ENCODE data around the gene ROPN1B. TPM values are rescaled to one million over a fixed set of nuclear protein-coding genes. Genes with fewer than 3 reads are reported as not detected.
"Not testable (repeated sequence)": the region's sequence is repeated elsewhere in the genome, so short reads cannot be mapped to it uniquely, and the experiment has no call there.

The ROPN1B gene
- total RNA-seq, 2 experiments from 2014 or later: not detected

DNA sequence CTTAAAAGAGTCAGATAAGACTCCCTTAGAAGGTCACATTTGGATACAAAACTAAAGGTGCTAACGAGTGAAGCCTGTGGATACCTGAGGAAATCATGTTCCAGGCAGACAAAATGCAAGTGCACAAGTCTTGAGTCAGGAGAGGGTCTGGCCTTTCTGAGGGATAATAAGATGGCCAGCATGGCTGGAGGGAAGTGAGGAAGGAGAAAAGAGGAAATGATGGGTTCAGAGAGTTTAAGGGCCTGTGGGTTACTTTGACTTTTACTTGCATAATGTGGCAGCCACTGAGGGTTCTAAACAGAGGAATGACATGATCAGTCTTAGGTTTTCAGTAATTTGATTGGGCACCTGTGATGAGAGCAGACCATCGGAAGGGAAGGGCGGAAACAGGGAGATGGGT is 3.5 kb upstream of the ROPN1B start:
- peaks cover 17% of the 10 kb centered on the region for H3K27me3 Mint-ChIP-seq

DNA sequence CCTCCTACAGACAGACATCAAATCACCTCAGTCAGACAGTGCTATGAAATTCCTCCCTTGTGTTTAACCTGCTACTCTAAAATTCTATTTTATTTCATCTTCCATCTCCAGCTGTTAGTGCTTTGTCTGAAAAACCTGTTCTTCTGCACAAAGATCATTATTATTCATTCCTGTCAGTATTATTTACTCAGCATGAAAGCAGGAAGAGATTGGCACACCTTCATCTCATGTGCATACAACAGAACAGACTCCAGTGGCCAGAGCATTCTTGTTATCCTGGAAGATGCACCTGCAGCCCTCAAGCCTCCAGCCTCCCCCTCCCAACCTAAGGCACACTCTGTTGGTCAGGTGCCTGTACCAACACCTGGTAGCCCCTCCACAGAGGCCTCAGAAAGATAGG is 1.8 kb upstream of the ROPN1B start:
- H3K9me3 Mint-ChIP-seq: no peaks in the 10 kb centered on the region
- DNase-seq: no peak
- H3K4me1 Mint-ChIP-seq: peaks cover 5% of the 10 kb centered on the region
- H3K4me3 Mint-ChIP-seq: no peak overlapping the region
- H3K27me3 Mint-ChIP-seq: peaks cover 27% of the 10 kb centered on the region
- no peaks in the 10 kb centered on the region for H3K36me3 Mint-ChIP-seq (ENCODE audit: low read depth)
- ChIA-PET CTCF (no interaction called here), POLR2A (no interaction called here)
- no peak overlapping the region for H3K27ac Mint-ChIP-seq

More for the DNA sequence above, 3.5 kb upstream of the ROPN1B start:
- Mint-ChIP-seq H3K9me3 (no peaks in the 10 kb centered on the region), H3K4me3 (no peak overlapping the region), H3K27ac (no peak overlapping the region), H3K4me1 (peaks cover 1% of the 10 kb centered on the region), H3K36me3 (ENCODE audit: low read depth) (no peaks in the 10 kb centered on the region)
- ChIA-PET CTCF (no interaction called here), POLR2A (no interaction called here)
- no peak for DNase-seq

DNA sequence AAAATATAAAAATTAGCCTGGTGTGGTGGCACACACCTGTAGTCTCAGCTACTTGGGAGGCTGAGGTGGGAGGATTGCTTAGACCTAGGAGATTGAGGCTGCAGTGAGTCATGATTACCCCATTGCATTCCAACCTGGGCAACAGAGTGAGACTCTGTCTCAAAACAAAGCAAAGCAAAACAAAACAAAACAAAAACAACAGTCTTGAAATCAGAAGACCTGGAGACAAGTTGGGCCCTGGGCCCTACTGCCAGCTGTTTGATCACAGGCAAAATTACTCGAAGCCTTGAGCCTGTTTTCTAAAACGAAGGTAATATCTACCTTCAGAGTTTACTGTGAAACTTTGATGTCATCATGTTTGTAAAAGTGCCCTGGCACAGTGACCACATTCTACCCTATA is 857 bp upstream of the ROPN1B start:
- H3K36me3 Mint-ChIP-seq (ENCODE audit: low read depth); CTCF ChIA-PET; H3K4me3 Mint-ChIP-seq; H3K27ac Mint-ChIP-seq; DNase-seq; H3K4me1 Mint-ChIP-seq; H3K9me3 Mint-ChIP-seq; POLR2A ChIA-PET: not testable (repeated sequence)
- H3K27me3 Mint-ChIP-seq: peaks cover 30% of the 10 kb centered on the region

DNA sequence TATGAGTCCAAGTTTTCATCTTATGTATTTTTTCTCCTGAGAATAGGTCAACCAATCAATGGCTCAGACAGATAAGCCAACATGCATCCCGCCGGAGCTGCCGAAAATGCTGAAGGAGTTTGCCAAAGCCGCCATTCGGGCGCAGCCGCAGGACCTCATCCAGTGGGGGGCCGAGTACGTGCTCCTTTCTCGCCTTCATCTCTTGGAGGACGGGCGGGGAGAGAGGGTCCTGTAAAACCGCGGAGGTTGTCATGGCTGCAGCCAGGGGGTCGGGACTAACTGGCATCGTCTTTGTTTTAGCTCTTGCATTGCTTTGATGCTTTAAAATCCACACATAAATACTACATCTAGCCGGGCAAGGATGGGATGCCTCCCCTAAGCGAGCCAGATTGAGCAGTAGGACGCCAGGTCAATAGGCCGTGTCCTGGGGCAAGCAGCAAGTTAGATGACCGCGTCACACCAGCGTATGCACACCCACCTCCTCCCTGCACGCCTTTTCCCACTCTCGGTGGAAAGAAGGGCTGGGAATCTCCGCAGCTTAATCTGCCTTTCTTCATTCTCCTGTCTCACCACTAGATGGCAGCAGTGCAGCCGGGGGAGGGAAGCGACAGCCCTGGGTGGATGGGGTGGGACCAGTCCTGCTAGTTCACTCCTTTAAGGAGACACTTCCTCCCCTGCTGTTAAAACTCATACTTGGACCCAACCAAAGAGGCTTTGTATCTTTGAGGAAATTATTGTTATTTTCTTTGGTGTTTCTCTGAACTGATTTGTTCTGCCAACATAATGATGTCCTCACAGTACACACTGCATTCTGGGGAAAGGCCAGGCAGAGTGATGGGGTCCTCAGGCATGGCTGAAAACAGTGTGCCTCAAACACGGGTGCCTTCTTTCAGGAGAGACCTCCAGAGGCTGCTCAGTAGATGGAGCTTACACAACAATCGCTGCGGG is 3.3 kb downstream of the ROPN1B start:
- CTCF ChIA-PET: interaction anchor here (0.8 to 1.2 kb wide), 3 partner anchors 8 to 15 kb away, joined by 3 to 4 read pairs (median 3); no protein-coding TSS in a partner anchor
- DNase-seq: peak; percentile 29
- POLR2A ChIA-PET; H3K4me1 Mint-ChIP-seq; H3K36me3 Mint-ChIP-seq (ENCODE audit: low read depth); H3K9me3 Mint-ChIP-seq; H3K4me3 Mint-ChIP-seq; H3K27ac Mint-ChIP-seq: not testable (repeated sequence)
- peaks cover 27% of the 10 kb centered on the region for H3K27me3 Mint-ChIP-seq

DNA sequence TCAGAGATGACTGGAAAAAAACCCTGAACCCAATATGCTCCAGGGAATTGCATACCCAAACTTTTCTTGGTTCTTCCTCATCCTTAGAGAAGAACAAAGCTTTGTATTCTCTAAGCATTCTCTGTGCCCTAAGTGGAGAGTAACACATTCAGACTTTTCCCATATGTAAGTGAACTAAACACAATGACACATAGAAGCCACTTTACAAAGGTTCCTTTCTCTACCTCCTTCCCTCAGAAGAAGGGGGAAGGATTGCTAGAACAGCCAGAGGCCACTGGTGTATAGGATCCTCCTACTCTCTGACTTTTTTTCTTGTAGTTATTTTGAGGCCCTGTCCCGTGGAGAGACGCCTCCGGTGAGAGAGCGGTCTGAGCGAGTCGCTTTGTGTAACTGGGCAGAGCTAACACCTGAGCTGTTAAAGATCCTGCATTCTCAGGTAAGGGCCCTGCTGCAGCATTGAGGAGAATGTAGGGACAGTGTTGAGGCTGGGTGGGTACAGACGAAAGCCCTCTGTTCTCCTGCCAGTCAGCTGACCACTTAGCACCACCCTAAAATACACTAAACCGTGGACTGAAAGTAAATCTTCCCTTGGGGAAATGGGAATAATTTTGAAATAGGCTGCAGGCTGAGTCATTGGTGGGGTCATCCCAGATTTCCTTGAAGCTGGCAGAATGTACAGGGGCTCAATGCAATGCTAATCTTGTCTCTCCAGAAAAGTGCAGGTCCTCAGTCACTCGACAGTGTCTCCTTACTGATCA is 6.4 kb downstream of the ROPN1B start:
- H3K4me1 Mint-ChIP-seq; H3K36me3 Mint-ChIP-seq (ENCODE audit: low read depth); POLR2A ChIA-PET; H3K27ac Mint-ChIP-seq; H3K4me3 Mint-ChIP-seq; CTCF ChIA-PET; DNase-seq; H3K9me3 Mint-ChIP-seq: not testable (repeated sequence)
- H3K27me3 Mint-ChIP-seq: peaks cover 14% of the 10 kb centered on the region

DNA sequence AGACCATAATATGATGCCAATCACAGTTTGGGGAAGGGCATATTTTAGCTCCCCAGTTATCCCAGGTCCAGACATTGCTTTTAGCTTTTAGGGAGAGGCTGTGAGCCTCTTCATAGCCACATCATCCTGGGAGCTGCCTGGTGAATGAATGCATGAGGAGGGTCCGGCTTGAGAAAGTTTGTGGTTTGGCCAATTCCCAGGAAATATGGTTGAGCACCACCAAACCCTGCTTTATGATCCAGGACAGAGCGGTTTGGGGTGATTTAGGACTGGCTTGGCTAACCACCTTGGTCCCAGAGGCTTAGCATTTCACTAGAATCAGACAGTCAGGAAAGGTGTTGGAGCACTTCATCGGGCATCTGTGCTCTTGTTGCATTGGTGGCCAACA is 7.0 kb downstream of the ROPN1B start:
- H3K27me3 Mint-ChIP-seq: peaks cover 12% of the 10 kb centered on the region
- H3K4me3 Mint-ChIP-seq; CTCF ChIA-PET; H3K4me1 Mint-ChIP-seq; DNase-seq; H3K9me3 Mint-ChIP-seq; H3K36me3 Mint-ChIP-seq (ENCODE audit: low read depth); H3K27ac Mint-ChIP-seq; POLR2A ChIA-PET: not testable (repeated sequence)

DNA sequence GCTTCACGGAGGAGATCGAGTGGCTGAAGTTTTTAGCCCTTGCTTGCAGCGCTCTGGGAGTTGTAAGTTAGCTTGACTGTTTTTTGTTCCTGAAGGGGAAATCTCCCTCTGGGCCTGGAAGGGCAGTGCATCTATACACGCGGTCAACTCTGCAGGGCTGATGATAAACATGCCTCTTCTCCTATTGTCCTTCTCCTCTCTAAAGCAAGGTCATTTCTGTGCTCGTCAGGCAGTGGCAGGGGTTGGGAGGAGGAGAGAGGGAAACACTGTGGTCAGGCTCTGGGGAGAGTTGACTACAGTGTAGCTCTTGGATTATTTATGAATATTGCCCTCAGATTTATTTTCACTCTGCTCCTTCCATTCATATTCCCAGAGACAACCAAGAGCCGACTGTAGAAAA is 8.1 kb downstream of the ROPN1B start:
- H3K36me3 Mint-ChIP-seq (ENCODE audit: low read depth); H3K4me1 Mint-ChIP-seq; H3K9me3 Mint-ChIP-seq; DNase-seq; CTCF ChIA-PET; POLR2A ChIA-PET; H3K27ac Mint-ChIP-seq; H3K27me3 Mint-ChIP-seq; H3K4me3 Mint-ChIP-seq: not testable (repeated sequence)

DNA sequence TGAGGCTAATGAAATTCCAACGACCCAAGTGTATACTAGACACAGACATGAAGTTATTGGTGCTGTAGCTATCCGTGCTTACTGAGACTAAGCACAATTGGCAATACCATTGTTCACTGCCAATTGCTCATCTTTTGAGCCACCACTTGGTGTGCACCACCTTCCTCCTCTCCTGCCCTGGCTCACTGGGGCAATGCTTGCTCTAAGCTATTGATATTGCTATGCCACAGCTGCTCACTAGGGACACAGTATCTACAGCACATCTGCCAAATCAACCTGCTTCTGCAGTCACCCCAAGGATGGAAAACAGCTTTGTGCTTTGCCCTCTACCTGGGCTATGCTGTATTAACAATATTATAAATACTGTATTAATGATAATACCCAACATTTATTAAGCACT is 16.0 kb downstream of the ROPN1B start:
- H3K27ac Mint-ChIP-seq; H3K4me1 Mint-ChIP-seq; H3K36me3 Mint-ChIP-seq (ENCODE audit: low read depth); CTCF ChIA-PET; POLR2A ChIA-PET; H3K4me3 Mint-ChIP-seq; H3K27me3 Mint-ChIP-seq; H3K9me3 Mint-ChIP-seq; DNase-seq: not testable (repeated sequence)

DNA sequence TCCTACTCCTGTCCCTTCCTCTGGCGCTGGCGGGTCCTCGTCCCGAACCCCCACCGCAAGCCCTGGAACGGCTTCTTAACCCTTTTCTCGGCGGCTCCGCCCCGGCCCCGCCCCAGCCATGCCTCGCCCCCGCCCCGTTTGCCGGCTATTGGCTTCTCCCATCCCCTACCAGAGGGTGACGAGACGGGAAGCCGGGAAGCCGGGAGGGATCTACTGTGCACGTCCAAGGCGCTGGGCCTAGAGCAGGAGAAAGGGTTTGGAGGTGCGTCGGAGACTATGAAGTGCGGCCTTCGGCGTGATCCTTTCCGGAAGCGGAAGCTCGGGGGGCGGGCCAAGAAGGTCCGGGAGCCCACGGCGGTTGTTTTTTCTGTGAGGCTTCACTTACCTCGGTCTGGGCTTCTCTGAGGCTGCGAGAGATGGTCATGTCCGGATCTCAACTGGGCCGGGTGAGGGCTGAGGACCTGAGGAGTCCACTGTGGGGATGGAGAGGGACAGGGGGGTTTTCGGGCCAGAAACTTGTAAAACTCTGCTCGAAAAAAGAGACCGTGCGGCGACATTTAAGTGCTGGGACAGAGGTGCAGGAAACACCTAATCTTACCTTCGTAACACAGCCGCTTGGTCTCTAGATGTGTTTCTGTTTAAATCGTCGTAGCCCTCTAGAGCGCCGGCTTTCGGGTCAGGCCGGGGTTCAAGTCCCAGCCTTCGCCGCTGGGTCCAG is 21.4 kb downstream of the ROPN1B start:
- peak; percentile 68 for DNase-seq
- CTCF ChIA-PET: interaction anchor here (0.8 to 1.6 kb wide), 2 partner anchors 94 to 144 kb away, joined by 3 to 5 read pairs; partner anchors contain the start of gene SLC41A3

DNA sequence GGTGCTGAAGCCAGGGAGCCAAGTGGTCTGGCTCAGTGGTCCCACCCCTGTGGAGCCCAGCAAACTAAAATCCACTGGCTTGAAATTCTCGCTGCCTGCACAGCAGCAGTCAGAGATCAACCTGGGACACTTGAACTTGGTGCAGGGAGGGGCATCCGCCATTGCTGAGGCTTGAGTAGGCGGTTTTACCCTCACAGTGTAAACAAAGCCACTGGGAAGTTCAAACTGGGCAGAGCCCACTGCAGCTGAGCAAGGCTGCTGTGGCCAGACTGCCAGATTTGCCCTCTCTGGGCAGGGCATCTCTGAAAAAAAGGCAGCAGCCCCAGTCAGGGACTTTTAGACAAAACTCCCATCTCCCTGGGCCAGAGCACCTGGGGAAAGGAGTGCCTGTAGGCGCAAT is 27.8 kb downstream of the ROPN1B start:
- not testable (repeated sequence) for H3K27ac Mint-ChIP-seq
- H3K27me3 Mint-ChIP-seq: peaks cover 16% of the 10 kb centered on the region

More for the DNA sequence above, 21.4 kb downstream of the ROPN1B start:
- Mint-ChIP-seq H3K27me3 (peaks cover 5% of the 10 kb centered on the region), H3K36me3 (ENCODE audit: low read depth) (no peaks in the 10 kb centered on the region), H3K27ac (peak overlapping the region; percentile 86), H3K4me1 (peaks cover 6% of the 10 kb centered on the region), H3K4me3 (peak overlapping the region; percentile 93), H3K9me3 (peaks cover 3% of the 10 kb centered on the region)
- POLR2A ChIA-PET: interaction anchor here (0.7 to 1.0 kb wide), 3 partner anchors 17 to 155 kb away, joined by 3 to 4 read pairs (median 3); no protein-coding TSS in a partner anchor

DNA sequence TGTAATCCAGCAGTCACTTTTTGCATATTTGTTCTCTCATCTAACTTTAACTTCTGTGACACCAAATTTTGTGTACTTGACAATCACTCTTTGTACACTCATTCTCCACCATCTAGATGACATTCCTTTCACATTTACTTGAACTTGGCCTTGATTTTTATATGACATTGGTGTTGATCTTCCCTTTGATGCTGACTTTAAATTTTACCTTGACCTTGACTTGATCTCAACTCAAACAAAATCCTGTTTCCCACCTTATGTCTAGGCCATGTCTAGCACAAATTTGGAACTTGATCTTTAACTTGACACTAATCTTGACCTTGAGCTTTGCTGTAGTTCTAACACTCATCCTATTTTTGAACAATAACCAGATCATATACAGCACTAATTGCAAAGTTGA is 33.2 kb downstream of the ROPN1B start:
- no peaks in the 10 kb centered on the region for H3K4me1 Mint-ChIP-seq
- POLR2A ChIA-PET: no interaction called here
- peaks cover 7% of the 10 kb centered on the region for H3K9me3 Mint-ChIP-seq
- no peaks in the 10 kb centered on the region for H3K36me3 Mint-ChIP-seq (ENCODE audit: low read depth)
- H3K27ac Mint-ChIP-seq: no peak overlapping the region
- H3K4me3 Mint-ChIP-seq: no peak overlapping the region
- DNase-seq: no peak
- CTCF ChIA-PET: no interaction called here
- H3K27me3 Mint-ChIP-seq: peaks cover 11% of the 10 kb centered on the region

More for the DNA sequence above, 27.8 kb downstream of the ROPN1B start:
- H3K9me3 Mint-ChIP-seq; CTCF ChIA-PET; POLR2A ChIA-PET; H3K4me1 Mint-ChIP-seq; H3K36me3 Mint-ChIP-seq (ENCODE audit: low read depth); H3K4me3 Mint-ChIP-seq; DNase-seq: not testable (repeated sequence)

DNA sequence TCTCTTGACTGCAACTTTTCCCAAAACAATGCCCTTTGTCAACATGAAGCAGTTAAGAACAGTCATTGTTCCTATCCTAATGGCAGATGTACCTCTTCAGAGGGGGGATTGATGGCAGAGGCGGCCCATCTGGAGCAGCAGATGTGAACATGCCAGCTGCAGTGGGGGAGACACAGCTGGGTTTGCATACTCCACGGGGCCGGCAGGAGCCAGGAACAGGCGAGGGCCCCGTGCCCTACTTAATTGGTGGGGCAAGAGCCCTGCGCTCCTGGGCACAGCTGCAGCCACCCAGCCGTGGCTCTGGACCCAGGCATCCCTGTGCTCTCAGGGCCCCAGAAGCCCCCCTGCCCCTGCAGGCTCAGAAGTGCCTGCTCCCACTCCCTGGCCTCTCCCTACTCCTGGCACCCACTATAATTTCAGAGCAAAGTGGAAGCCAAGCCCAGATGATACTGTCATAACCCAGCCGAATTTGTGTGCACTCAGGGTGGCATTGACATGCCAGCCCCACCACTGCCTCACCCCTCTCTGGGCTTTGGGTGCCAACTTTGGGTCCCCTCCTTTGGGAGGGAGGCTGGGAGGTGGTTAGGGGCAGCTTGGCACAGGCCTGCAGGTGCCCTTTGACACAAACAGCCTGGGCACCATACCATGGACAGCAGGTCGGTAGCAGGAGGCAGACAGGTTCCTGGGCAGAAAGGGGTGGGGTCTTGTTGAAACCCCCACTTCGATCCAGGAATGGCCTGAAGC is 34.6 kb downstream of the ROPN1B start:
- no peaks in the 10 kb centered on the region for H3K4me1 Mint-ChIP-seq
- no peak for DNase-seq
- peaks cover 3% of the 10 kb centered on the region for H3K36me3 Mint-ChIP-seq (ENCODE audit: low read depth)
- H3K4me3 Mint-ChIP-seq: no peak overlapping the region
- no peak overlapping the region for H3K27ac Mint-ChIP-seq
- H3K9me3 Mint-ChIP-seq: peaks cover 6% of the 10 kb centered on the region
- POLR2A ChIA-PET: no interaction called here
- CTCF ChIA-PET: no interaction called here
- H3K27me3 Mint-ChIP-seq: peaks cover 9% of the 10 kb centered on the region

DNA sequence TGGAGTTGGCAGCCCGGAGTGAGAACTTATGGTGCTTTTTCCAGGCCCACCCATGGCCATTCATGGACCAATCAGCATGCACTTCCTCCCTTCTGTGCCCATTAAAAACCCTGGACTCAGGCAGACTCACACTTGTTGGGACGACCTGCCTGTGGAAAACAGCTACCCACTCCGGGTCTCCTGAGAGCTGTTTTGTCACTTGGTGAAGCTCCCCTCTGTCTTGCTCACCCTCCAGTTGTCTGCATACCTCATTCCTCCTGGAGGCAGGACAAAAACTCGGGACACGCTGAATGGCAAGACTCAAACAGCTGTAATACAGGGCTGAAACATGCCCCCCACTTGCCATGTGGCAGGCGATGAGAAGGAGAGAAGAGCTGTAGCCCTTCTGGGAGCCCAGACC is 35.2 kb downstream of the ROPN1B start:
- no peaks in the 10 kb centered on the region for H3K4me1 Mint-ChIP-seq
- H3K27me3 Mint-ChIP-seq: peaks cover 5% of the 10 kb centered on the region
- no peak for DNase-seq
- POLR2A ChIA-PET: no interaction called here
- peaks cover 3% of the 10 kb centered on the region for H3K36me3 Mint-ChIP-seq (ENCODE audit: low read depth)
- CTCF ChIA-PET: no interaction called here
- H3K4me3 Mint-ChIP-seq: no peak overlapping the region
- no peak overlapping the region for H3K27ac Mint-ChIP-seq
- peaks cover 2% of the 10 kb centered on the region for H3K9me3 Mint-ChIP-seq

Measured in activated CD4-positive, alpha-beta memory T cell treated with anti-CD3 and anti-CD28 coated beads, Interleukin-2, amount 10 ng/mL, durations not matched to agents 7 days and 5 days (primary cell).